ENCODE data around the gene ZNF324B. TPM values are rescaled to one million over a fixed set of nuclear protein-coding genes. Genes with fewer than 3 reads are reported as not detected.
A peak's percentile ranks its signal among the peaks of the same experiment; 100 is the strongest.

ZNF324B gene
- total RNA-seq, 1 experiment from 2014 or later, result 6.3 TPM

DNA sequence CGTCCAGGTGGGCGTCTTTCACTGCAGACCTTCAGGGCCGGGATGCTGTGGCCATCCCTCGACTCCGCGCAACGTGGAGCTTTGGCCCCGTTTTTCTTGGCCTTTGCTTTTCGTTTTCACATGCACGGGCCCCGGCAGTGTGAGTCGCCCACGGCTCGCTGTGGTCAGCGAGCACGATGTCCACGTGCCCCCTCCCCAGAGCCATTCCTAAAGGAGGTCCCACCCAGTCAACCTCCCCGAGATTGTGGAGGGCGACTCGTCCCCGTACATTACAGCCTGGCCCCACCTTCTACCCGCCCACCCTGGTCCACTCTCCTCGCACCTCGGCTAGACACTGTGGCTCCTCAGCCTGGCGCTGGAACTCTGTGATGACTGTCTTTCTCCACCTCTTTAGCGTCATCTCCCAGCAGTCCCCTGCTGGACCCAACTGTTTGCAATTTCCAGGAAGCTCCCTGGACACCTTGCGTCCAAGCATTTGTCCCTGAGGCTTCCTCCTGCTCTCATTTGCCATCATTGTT lies 25.1 kb downstream of the ZNF324B start:
- no CpG with 5 or more reads among the region's 27 CpGs for WGBS (ENCODE audit: extremely low coverage, insufficient read length, low lambda C conversion rate)
- no peaks in the 10 kb centered on the region for H3K79me1 ChIP-seq (ENCODE audit: insufficient read depth, low read depth, low read length, poor library complexity, severe bottlenecking)
- H3K56ac ChIP-seq (ENCODE audit: insufficient read length, low read depth, low read length), result no peak overlapping the region

More for the DNA sequence above, 25.1 kb downstream of the ZNF324B start:
- no peak overlapping the region for H3K4ac ChIP-seq (ENCODE audit: low read depth, low read length)
- no peak overlapping the region for H2AK5ac ChIP-seq (ENCODE audit: insufficient read length, low read length)
- DNase-seq, result peak; percentile 29
- no peak overlapping the region for H3T11ph ChIP-seq (ENCODE audit: low read length)
- peak overlapping the region; percentile 43 for H3K4me2 ChIP-seq (ENCODE audit: insufficient read depth, insufficient read length, low read length)
- H4K91ac ChIP-seq (ENCODE audit: insufficient read length, low read depth, low read length), result no peak overlapping the region
- peaks cover 2 to 21% (median 4%) of the 10 kb centered on the region in 3 experiments; a peak in 6 of 7 replicates for H3K36me3 Mint-ChIP-seq (ENCODE audit: insufficient read depth in 1 of 3, low read depth in 3 of 3)
- H3K23ac ChIP-seq (ENCODE audit: insufficient read length, low read depth, low read length), result no peak overlapping the region
- H3K79me2 ChIP-seq (ENCODE audit: insufficient read depth, low read length), result no peaks in the 10 kb centered on the region
- TF ChIP-seq, protein P1, sequence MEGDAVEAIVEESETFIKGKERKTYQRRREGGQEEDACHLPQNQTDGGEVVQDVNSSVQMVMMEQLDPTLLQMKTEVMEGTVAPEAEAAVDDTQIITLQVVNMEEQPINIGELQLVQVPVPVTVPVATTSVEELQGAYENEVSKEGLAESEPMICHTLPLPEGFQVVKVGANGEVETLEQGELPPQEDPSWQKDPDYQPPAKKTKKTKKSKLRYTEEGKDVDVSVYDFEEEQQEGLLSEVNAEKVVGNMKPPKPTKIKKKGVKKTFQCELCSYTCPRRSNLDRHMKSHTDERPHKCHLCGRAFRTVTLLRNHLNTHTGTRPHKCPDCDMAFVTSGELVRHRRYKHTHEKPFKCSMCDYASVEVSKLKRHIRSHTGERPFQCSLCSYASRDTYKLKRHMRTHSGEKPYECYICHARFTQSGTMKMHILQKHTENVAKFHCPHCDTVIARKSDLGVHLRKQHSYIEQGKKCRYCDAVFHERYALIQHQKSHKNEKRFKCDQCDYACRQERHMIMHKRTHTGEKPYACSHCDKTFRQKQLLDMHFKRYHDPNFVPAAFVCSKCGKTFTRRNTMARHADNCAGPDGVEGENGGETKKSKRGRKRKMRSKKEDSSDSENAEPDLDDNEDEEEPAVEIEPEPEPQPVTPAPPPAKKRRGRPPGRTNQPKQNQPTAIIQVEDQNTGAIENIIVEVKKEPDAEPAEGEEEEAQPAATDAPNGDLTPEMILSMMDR (conservative IDR thresholded peaks at IDR 0.05), result no peak
- H4K5ac ChIP-seq (ENCODE audit: insufficient read length, low read depth, low read length), result no peak overlapping the region
- H3K4me1 ChIP-seq (ENCODE audit: insufficient read depth, low read length), result no peaks in the 10 kb centered on the region
- no peak overlapping the region for H3K18ac ChIP-seq (ENCODE audit: insufficient read length, low read depth, low read length)
- no peak overlapping the region for H2AFZ ChIP-seq (ENCODE audit: low read length)
- H2BK5ac ChIP-seq (ENCODE audit: insufficient read length, low read length), result no peak overlapping the region
- H3K27ac Mint-ChIP-seq, result peak overlapping the region in 1 of 3 experiments; percentile 73; a peak in 2 of 7 replicates
- H4K8ac ChIP-seq (replicated peaks; ENCODE audit: insufficient read length, low read depth, low read length), result no peak overlapping the region
- H3K27ac ChIP-seq (ENCODE audit: insufficient read length, low read depth, low read length), result no peak overlapping the region
- H2BK20ac ChIP-seq (ENCODE audit: low read depth, low read length, poor library complexity, severe bottlenecking), result no peak overlapping the region
- no peak overlapping the region for H2BK12ac ChIP-seq (ENCODE audit: insufficient read length, low read depth, low read length)
- no peak overlapping the region for H2BK120ac ChIP-seq (ENCODE audit: low read depth, low read length, poor library complexity, severe bottlenecking)
- no peaks in the 10 kb centered on the region for H3K9me3 ChIP-seq (ENCODE audit: control insufficient read depth, low read depth, low read length)
- no peaks in the 10 kb centered on the region; the same call in 1 of the 2 replicates for H3K27me3 Mint-ChIP-seq (ENCODE audit: low read depth)
- H3K27me3 ChIP-seq (ENCODE audit: insufficient read depth, low read length), result no peaks in the 10 kb centered on the region
- H3K9ac ChIP-seq (ENCODE audit: extremely low read depth, insufficient read length, low read length), result peak overlapping the region; percentile 27
- H3K23me2 ChIP-seq (ENCODE audit: insufficient read length, low read depth, low read length, poor library complexity, severe bottlenecking), result peaks cover 7% of the 10 kb centered on the region
- no peaks in the 10 kb centered on the region for H4K20me1 ChIP-seq (ENCODE audit: control insufficient read depth, insufficient read depth, insufficient read length)
- H3K4me3 Mint-ChIP-seq, result peak overlapping the region; percentile 88 to 94
- H3K4me1 Mint-ChIP-seq, result peaks cover 9 to 13% of the 10 kb centered on the region in 2 experiments
- H3K14ac ChIP-seq (ENCODE audit: insufficient read depth, low read length), result no peak overlapping the region
- no peaks in the 10 kb centered on the region for H3K9me3 Mint-ChIP-seq
- H2BK15ac ChIP-seq (ENCODE audit: low read depth, low read length), result no peak overlapping the region
